GM19240 (cell line): ENCODE data around the gene DNAJC27.
A peak's percentile ranks its signal among the peaks of the same experiment; 100 is the strongest.

ENCODE experiments used
- DNase-seq: peaks from one replicate; pipeline ENCODE4 v3.0.0; 2011; ENCODE audit warnings: low spot score; ENCODE audit not compliant: insufficient read length

The DNAJC27 gene

DNA sequence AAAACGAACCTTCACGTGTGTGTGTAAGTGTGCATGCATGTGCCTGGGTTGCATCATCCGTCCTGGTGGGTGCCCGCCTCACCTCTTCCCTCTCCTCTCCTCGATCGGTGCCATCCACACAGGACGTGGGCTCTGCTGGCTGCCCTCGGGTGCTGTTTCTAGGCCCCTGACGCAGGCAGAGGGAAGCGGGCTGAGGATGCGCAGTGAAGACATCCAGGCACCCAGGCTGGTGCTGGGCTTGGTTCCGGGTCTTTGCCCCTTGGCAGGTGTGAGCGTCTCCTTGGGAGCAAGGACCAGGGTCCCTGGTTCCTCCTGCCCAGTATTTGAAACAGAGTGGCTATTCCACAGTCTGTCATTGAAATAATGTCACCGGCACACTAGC is 45.5 kb downstream of the DNAJC27 start:
- no peak for DNase-seq

DNA sequence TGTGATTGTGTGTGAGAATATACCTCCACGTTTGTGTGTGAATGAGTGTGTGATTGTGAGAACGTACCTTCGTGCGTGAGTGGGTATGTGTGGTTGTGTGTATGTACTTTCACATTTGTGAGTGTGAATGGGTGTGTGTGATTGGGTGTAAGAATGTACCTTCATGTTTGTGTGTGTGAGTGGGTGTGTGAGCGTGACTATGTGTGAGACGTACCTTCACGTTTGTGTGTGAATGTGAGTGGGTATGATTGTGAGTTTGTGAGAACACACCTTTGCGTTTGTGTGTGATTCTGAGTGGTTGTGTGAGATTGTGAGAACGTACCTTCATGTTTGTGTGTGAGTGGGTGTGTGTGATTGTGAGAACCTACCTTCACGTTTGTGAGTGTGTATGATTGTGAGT is 45.9 kb downstream of the DNAJC27 start:
- DNase-seq: no peak

DNA sequence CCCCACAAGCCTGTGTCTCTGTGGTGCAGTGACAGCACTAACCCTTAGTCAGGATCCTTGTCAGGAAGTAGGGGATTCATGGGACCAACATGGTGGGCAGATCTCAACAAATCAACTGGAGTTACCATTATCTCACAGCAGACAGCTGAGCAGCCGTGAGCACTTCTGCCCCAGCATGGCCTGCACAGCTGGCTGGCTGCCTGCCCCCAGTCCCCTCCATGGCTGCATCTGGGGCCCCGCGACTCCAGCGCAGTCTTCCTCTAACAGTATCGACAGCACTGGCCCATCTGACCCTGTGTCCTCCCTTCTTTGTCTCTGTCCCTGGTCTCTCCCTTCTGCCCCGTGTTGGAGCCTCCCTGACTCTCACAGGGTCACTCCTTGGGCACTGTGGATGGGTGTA is 47.0 kb downstream of the DNAJC27 start:
- no peak for DNase-seq

DNA sequence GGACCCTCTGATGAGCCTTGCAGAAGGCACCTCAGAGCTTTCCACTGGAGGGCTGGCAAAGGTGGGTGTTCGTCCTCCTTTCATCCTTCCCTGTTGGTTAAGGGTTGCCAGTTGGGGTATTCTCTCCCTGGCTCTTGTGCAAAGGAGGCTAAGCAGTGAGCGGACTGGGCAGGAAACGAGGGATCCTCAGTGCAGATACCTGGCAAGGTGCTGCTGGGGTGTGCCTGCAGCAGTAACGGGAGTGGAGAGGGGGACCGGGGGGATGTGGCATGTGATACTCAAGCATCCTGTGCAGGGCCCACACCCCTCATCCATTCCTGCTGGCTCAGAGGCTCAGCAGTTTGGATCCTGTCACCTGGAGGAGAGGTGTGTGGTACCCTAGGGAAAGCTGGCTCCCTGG is 47.5 kb downstream of the DNAJC27 start:
- no peak for DNase-seq

DNA sequence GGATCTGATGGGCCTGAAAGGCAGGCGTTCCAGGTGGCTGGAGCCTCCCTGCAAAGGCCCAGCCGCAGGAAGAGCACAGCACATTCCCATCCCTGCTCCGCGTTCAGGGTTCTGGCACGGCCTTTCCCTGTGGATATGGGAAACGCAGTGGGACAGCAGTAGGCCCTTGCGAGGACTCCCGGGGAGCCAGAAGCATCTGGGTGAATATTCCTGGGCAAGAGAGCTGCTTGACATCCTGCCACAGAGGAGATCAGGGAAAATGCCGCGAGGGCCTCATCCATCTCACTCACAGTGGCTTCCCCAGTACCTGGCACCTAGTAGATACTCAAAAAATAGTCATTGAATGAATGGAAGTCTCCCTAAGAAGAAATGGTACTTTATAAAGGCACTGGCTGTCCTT is 48.6 kb downstream of the DNAJC27 start:
- DNase-seq: no peak

DNA sequence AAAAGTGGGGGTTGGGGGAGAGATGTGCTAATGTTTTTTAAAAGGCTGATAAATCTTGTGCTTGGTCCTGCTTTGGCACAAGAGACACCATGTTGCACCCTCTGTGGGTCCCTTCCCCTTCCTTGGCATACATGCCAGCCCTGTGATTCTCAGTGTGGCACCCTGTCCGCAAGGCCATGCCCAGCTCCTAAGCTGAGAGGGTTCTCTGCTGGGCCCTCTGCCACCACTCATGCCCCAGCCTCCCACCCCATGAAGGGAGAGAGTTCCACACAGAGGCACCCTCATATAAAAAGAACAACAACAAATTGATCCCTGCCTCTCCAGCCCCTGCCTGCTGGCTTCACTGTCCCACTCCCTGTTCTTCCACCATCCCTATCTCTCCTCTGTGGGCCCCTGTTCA is 49.2 kb downstream of the DNAJC27 start:
- no peak for DNase-seq

DNA sequence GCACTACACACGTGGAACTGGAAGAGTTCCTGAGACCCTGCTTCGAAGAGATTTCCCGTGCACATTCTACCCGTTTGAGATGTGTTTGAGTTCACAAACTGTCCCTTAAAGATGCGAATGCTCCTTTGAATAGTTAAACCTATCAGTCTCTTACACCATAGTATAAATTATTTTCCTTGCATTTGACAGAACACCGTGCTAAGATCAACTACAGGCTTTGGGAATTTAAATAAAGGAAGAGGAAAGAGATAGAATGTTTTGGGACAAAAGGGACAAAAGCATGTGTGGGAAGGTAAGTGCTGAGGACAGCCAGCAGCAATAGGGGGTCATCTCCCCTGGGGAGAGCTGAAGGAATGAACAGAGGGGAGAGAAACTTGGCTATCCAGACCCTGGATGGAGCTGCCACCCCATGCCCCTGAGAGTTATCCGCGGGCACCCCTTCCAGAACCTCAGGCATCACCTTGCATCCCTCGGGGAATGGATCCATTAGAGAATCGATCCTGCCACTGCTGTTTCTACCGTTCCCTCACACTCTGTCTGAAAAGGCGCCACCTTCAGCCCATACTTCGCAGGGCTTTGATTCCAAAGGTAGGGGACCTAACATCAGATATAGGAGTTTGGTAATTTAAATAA is 50.8 kb downstream of the DNAJC27 start:
- no peak for DNase-seq

DNA sequence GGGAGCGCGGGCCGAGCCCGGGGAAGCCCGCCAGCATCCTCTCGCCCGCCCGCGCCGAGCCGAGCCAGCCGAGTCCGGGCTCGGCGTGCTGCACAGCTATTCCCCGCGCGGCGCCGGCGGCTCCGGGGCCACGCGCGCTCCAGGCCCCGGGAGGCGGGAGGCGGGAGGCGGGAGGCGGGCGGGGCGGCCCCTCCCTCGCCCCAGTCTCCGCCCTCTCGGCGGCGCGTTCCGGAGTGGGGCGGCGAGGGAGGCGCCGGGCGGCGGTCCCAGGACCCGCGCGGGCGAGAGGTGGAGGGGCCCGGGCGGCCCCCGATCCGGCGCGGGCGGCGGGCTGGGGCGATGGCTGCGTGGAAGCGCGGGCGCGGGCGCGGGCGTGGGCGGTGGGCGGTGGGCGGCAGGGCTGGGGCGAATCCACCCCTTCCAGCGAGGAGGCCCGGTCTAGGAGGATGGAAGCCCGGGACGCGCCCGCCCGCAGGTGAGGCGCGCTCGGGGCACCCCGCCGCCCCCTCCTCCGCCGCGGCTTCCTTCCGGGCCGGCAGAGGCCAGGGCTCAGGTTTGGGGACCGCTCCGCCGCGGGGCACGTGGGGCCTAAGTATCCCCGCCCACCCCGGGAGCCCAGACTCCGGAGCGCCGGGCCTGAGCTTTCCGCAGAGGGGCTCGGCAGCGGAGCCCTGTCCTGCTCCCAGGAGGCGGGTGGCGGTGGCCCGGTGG is 51.5 kb downstream of the DNAJC27 start, which contains the start of gene ADCY3:
Gene ADCY3 (minus strand): TSS at position 140 of the 711 bp plus-strand sequence. CDS start 1,250 bp downstream, outside the sequence.
- peak; percentile 73 for DNase-seq

DNA sequence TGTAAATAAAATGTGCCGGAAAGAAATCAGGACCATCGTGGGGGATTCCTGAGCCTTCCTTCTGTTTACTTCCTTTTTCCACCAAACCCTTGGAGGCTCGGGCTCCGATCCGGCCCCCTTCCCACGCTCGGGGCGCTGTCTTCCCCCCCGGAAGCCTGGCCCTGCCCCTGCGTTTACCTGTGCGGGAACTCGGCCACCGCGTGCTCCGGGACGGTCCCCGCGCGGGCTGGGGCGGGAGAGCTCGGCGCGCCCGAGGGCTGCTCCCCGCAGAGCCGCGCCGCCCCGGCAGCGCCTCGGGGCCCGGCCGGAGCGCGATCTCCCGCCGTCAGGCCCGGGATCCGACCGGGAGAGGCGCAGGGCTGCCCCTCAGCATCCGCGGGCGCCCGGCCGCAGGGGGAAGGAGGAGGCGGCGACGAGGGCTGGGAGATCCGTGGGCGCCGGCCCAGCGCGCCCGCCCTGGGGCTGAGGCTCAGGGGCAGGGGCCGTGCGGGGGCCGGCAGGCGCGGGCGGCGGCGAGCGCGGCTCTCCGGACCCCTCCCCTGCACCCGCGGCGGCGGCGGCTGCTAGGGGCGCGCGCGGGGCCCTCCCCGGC is 52.2 kb downstream of the DNAJC27 start:
- DNase-seq: peak; percentile 20

DNA sequence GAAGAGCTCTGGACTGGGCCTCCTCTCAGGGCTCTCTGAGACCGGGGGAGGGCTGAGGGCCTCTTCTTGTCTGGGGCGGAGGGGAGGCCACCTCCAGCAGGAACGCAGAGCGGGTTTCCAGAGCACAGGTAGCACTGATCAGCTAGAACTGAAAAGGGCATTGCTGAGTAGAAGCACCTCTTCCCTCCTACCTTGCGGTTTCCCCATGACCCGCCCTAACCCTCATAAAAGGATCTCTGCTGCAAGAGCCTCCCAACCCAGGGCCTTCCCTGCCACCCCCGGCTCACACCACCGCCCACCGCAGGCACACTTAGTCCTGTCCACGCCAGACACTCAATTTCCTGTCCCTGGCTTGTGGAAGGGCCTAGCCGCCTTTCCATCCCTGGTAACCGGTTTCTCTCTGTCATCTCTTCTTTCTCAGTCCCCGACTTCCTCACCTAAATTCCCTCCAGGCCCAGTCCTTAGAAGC is 52.7 kb downstream of the DNAJC27 start:
- DNase-seq: peak; percentile 46

DNA sequence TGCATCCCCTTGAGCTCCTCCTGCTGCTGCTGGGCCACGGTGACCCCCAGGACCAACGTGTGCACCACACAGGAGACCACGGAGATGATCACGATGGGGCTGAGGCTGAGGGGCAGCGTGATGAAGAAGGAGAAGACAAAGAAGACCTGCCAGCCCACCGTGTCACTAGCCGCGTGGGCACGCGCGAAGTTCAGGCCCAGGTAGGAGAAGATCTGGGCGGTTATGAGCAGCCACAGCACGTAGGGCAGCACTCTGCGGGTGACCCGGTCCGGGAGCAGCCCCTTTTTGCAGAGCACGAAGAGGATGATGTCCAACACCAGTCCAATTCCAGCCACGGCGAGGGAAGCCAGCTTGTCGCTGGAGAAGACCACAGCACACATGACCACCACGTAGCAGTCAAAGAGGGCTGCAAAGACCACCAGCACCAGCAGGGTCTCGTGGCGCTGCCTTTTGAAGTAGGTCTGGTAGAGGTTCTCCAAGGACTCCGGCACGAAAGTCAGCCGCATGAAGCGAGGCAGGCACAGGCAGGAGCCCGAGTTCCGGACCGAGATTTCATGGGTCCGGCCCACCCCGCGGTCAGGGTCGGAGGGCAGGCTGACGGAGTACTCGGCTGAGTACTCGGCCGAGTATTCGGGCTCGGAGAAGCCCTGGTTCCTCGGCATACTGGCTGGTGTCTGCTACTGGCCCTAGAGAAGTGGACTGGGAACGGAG is 53.3 kb downstream of the DNAJC27 start:
- DNase-seq: no peak

DNA sequence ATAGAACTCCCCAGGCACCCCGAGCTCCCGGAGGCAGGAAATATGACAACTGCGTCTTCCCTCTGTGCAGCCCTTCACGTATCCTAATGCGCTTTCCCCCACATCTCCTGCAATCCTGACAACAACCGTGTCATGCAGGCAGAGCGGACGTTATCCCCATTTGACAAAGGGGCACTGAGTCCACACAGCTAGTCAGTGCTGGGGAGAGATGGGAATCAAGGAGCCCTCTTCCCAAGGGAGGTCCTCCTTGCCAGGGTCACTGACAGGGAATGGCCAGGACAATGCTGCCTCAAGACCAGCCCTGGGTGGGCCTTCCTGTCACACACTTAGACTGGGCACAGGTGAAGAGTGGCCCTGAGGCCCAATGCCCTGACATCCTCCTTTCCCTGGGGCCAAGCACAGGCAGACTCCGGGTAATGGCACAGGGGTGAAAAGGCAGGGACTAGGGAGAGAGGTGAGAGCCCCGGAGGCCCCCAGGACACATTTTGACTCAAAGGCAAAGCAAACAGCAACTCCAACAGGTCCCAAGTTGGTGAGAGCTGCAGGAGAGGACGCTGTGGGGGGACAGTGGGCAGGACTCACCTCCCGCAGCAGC is 53.9 kb downstream of the DNAJC27 start:
- no peak for DNase-seq

DNA sequence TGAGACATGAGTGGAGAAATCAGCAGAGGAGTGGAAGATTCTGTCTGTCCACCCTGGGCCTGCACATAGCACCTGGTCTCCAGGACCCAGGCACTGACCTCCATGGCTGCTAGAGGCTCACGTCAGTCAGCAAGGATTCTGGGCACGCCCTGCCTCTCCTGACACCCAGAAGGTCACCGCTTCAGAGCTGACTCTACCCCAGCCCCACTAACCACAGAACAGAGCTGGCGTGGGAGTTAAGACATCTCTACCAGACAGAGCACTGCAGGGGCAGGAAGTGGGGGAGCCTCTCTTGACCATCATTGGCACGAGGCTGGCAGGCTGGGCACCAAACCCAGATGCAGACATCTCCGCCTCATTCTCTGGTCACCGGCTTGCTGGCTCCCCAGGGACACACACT is 54.7 kb downstream of the DNAJC27 start:
- peak; percentile 38 for DNase-seq

DNA sequence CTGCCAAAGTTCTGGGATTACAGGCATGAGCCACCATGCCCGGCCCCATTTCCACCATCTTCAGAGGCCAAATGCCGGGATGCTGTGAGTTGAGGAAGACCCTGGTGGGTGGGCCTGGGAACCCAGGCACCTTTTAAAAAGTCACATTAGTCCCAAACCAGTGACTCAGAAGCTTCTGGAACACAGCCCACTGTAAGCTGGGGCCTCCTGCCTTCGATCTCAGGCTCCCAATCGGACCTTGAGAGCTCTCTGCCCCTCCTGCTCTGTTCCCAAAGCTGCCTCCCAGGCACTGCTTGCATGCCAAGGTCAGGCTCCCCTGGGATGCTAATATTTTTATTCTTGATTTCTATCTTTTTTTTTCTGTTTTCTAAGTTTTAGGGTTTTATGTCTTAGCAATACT is 56.0 kb downstream of the DNAJC27 start:
- no peak for DNase-seq

DNA sequence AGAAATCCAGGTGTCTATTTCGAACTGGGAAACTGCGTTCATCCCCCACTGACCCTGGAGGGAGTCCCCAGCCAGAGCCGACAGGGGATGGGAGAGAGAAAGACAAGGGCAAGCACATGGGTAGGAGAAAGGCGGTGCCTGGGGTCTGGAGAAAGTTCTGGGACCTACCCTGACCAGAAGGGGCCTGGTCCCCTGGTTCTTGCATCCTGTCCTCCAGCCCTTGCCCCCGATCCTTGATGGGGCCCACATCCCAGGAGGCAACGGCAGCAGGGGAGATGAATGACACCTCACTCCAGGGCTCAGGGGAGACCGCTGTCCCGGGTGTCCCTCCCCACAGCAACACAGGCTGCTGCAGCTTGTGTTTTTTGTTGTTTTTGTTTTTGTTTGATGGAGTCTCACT is 56.6 kb downstream of the DNAJC27 start:
- DNase-seq: no peak

DNA sequence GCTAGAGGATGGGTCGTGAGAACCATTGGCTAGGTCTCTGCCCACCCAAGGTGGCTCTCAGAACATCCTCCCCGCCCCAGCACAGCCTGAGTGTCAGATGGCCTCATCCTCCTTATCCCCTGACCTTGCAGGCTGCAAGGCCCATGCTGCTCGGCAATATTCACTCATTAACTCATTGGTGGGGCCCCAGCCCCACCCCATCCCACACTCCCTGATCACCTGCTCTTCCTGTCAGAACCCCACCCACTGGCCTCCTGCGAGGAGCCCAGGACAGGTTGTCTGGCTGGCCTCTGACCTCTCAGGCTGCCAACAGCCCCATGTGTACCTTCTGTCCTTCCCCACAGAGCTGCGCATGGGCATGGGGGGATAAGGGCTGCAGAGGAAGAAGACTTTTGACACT is 57.0 kb downstream of the DNAJC27 start:
- DNase-seq: no peak

DNA sequence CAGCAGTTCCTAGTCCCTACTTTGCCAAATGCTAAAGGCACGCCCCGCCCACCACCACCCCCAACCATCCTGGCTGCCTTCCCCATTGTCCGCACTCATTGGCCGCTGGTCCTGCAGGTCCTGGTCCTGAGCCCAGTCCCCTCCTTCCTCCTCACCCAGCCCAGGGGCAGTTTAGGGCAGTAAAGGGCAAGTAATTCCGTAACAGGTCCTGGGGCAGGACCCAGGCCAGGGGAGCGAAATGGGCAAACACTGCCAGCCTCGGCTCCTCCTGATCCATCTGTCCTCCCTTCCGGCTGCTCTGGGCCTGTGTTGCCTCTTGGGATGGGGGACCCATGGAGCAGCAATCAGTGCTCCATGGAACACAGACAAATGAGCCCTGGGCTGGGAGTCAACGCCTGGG is 57.8 kb downstream of the DNAJC27 start:
- no peak for DNase-seq

DNA sequence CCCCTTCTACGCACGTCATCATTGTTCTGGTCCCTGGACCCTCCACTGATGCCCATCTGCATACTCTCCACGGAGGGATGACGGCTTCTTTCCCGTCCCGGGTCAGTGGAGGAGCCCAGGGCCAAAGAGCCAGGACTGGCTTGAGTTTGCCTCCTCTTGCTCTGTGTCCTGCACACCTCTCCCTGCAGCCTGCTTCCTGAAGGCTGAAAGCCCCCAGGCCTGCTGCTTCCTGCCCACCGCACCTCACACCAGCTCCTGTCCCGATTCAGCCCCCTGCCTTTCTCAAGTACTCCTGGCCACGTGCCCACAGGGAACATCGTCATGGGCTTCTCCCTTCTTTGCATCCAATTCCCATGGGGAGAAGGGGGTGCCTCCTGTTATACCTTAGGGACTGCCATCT is 58.8 kb downstream of the DNAJC27 start:
- no peak for DNase-seq

DNA sequence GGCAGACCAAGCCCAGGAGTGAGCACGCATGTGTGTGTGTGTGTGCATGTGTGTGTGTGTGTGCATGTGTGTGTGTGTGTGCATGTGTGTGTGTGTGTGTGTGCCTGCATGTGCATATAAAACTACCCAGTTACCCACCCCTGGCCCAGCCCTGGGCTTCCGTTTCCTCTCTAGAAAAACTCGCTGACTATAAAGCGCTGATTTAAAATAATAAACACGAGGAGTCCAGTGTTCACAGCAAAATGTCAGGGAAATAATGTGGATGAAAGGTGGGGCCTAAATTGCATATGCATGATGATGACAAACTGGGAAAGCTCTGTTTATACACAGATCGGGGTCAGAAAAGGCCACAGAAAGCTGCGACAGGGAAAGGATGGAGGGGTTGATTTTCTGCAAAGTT is 59.2 kb downstream of the DNAJC27 start:
- no peak for DNase-seq

DNA sequence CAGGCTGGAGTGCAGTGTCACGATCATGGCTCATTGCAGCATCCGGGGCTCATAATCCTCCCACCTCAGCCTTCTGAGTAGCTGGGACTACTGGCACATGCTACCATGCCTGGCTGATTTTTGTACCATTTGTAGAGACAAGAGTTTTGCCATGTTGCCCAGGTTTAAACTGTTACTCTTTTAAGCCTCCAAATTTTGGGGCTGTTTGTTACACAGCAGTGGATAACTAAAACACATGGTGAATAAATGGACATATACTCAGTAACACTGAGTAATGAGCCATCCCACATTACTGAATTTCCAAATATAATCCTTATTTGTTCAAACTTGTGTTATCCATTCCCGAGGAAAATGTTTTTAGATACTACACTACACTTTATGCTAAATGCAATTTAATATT is 61.5 kb downstream of the DNAJC27 start:
- DNase-seq: no peak

DNA sequence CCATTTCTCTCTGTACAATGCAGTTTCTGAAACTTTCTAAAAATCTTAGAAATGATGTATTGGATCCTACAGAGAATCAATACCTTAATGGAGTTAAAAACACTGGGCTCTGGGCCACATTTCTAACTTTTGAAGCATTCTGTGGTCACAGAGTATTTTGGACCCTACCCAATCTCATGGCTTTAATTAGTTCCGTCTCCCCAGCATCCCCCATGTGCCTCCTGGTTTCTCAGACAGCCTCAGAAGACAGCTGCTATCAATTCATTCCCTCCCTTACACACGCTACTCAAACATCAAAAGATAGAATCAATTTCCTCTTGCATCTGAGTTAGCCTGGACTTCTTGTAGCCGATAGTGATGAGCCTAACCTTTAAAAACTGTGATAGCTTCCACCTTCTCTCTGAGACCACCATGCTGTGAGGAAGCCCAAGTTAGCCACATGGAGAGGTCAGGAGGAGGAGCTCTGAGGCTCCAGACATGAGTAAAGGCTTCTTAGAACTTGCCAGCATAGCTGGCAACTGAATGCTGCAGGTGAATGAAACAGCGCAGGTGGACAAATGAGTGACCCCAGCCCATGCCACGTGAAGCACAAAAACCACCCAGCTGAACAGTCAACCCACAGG is 62.1 kb downstream of the DNAJC27 start:
- DNase-seq: no peak
